ENCODE data around the gene BICRA. TPM values are rescaled to one million over a fixed set of nuclear protein-coding genes. Genes with fewer than 3 reads are reported as not detected.

Gene BICRA
- total RNA-seq, 1 experiment from 2014 or later: 14.4 TPM

GRCh38 chr19:47623921-47624391 lies 15.0 kb downstream of the BICRA start:
- H4K20me1 ChIP-seq (ENCODE audit: insufficient read depth): peaks cover 62% of the 10 kb centered on the region
- H3K36me3 ChIP-seq (ENCODE audit: low read depth): no peaks in the 10 kb centered on the region
- TF ChIP-seq EZH2 (IDR thresholded peaks at IDR 0.05; ENCODE audit: low read depth): no peak
- TF ChIP-seq CTCF (conservative IDR thresholded peaks at IDR 0.05): no peak
- H3K27ac ChIP-seq: no peak overlapping the region
- no peaks in the 10 kb centered on the region for H3K9me2 ChIP-seq (ENCODE audit: insufficient read depth)
- H3K27me3 ChIP-seq (ENCODE audit: insufficient read depth, low read depth): no peaks in the 10 kb centered on the region
- peaks cover 71% of the 10 kb centered on the region for H3K79me2 ChIP-seq (ENCODE audit: low read depth)
- H3K9me3 ChIP-seq (ENCODE audit: insufficient read depth, low read depth): no peaks in the 10 kb centered on the region
- no TSS peak for BruUV-seq (replicated peaks)
- ChIA-PET POLR2A (ENCODE audit: unreplicated experiment) (interaction anchor here (0.6 kb wide), 1 partner anchor 79 kb away, joined by 10 read pairs; no protein-coding TSS in a partner anchor), CTCF (no interaction called here)
- H3K4me2 ChIP-seq: no peak overlapping the region
- DNase-seq: no peak
- peaks cover 16% of the 10 kb centered on the region; the same call in 1 of the 2 replicates for H3F3A ChIP-seq (ENCODE audit: insufficient read depth, low read depth)
- no peak overlapping the region for H3K4me3 ChIP-seq
- H3K4me1 ChIP-seq (replicated peaks; ENCODE audit: insufficient read depth): no peaks in the 10 kb centered on the region
- intact Hi-C loops (cut with micrococcal nuclease; ENCODE audit: unreplicated experiment): no loop called here
- H2AFZ ChIP-seq: no peak overlapping the region

- Histone ChIP-seq H3K9me3 (ENCODE audit: insufficient read depth, low read depth) (no peaks in the 10 kb centered on the region), H3K27ac (no peak overlapping the region), H2AFZ (no peak overlapping the region), H3F3A (ENCODE audit: insufficient read depth, low read depth) (peaks cover 19% of the 10 kb centered on the region), H3K36me3 (ENCODE audit: low read depth) (0 out of 2 replicates have a peak, but pooled peaks cover 2% of the 10 kb centered on the region), H3K4me3 (no peak overlapping the region), H3K4me1 (replicated peaks; ENCODE audit: insufficient read depth) (no peaks in the 10 kb centered on the region), H3K9me2 (ENCODE audit: insufficient read depth) (no peaks in the 10 kb centered on the region), H4K20me1 (ENCODE audit: insufficient read depth) (peaks cover 61% of the 10 kb centered on the region), H3K27me3 (ENCODE audit: insufficient read depth, low read depth) (no peaks in the 10 kb centered on the region), H3K79me2 (ENCODE audit: low read depth) (peaks cover 74% of the 10 kb centered on the region), H3K4me2 (no peak overlapping the region)
- BruUV-seq (replicated peaks): no TSS peak
- no peak for DNase-seq
- intact Hi-C loops (cut with micrococcal nuclease; ENCODE audit: unreplicated experiment): no loop called here
- TF ChIP-seq EZH2 (IDR thresholded peaks at IDR 0.05; ENCODE audit: low read depth) (no peak), CTCF (conservative IDR thresholded peaks at IDR 0.05) (no peak)
- ChIA-PET CTCF (interaction anchor here (0.7 kb wide), 1 partner anchor 42 kb away, joined by 17 read pairs; no protein-coding TSS in a partner anchor), POLR2A (ENCODE audit: unreplicated experiment) (no interaction called here)
These were observed 16.7 kb downstream of the BICRA start for GRCh38 chr19:47625650-47626049.

GRCh38 chr19:47626238-47626637 lies 17.3 kb downstream of the BICRA start:
- Histone ChIP-seq H3K27me3 (ENCODE audit: insufficient read depth, low read depth) (no peaks in the 10 kb centered on the region), H3K4me3 (no peak overlapping the region), H4K20me1 (ENCODE audit: insufficient read depth) (peaks cover 59% of the 10 kb centered on the region), H3K4me1 (replicated peaks; ENCODE audit: insufficient read depth) (no peaks in the 10 kb centered on the region), H3K79me2 (ENCODE audit: low read depth) (peaks cover 74% of the 10 kb centered on the region), H3K4me2 (no peak overlapping the region), H3F3A (ENCODE audit: insufficient read depth, low read depth) (peaks cover 19% of the 10 kb centered on the region), H2AFZ (no peak overlapping the region), H3K27ac (no peak overlapping the region), H3K9me3 (ENCODE audit: insufficient read depth, low read depth) (no peaks in the 10 kb centered on the region), H3K9me2 (ENCODE audit: insufficient read depth) (no peaks in the 10 kb centered on the region), H3K36me3 (ENCODE audit: low read depth) (0 out of 2 replicates have a peak, but pooled peaks cover 4% of the 10 kb centered on the region)
- intact Hi-C loops (cut with micrococcal nuclease; ENCODE audit: unreplicated experiment): no loop called here
- POLR2A ChIA-PET (ENCODE audit: unreplicated experiment): no interaction called here
- CTCF ChIA-PET: no interaction called here
- no peak for TF ChIP-seq CTCF (conservative IDR thresholded peaks at IDR 0.05)
- TF ChIP-seq EZH2 (IDR thresholded peaks at IDR 0.05; ENCODE audit: low read depth): no peak
- no TSS peak for BruUV-seq (replicated peaks)
- DNase-seq: no peak
